K562 (cell line): ENCODE results near the gene P3H1. TPM values are rescaled to one million over a fixed set of nuclear protein-coding genes. Genes with fewer than 3 reads are reported as not detected.
A peak's percentile ranks its signal among the peaks of the same experiment; 100 is the strongest.

ENCODE experiments used
- ETV6 ChIP-seq, 3 experiments: fragments of 150-350 bp in 1 of 3; sonication (generic) in 1 of 3; formaldehyde crosslinking in 1 of 3; IDR thresholded peaks; 2 replicates each; pipeline versions ENCODE4 v1.6.1 to v1.8.0; 2014 to 2022; ENCODE audit warnings: borderline replicate concordance in 2 of 3, low read depth in 2 of 3, antibody characterized with exemption in 1 of 3, low read length in 1 of 3, mild to moderate bottlenecking in 1 of 3, missing genetic modification reagents in 1 of 3
- FIP1L1 ChIP-seq: fragments of 200-400 bp; formaldehyde crosslinking; IDR thresholded peaks from 2 replicates; pipeline ENCODE4 v1.6.1; 2018; ENCODE audit warnings: mild to moderate bottlenecking, low read depth, low read length; ENCODE audit not compliant: poor library complexity, severe bottlenecking
- GABPA ChIP-seq: fragments of 200-800 bp; sonication (Bioruptor generic); conservative IDR thresholded peaks from 2 replicates; pipeline ENCODE4 v1.6.1; 2016; ENCODE audit warnings: low read depth, missing genetic modification characterization, missing compliant biosample characterization
- KDM5B ChIP-seq: fragments of 200-600 bp; sonication (generic); IDR thresholded peaks from 2 replicates; pipeline ENCODE4 v1.6.1; 2012; ENCODE audit warnings: low read depth, mild to moderate bottlenecking, moderate library complexity, low read length, control low read depth, inconsistent platforms; ENCODE audit not compliant: insufficient replicate concordance
- POLR3G ChIP-seq: IDR thresholded peaks from 2 replicates; pipeline ENCODE4 v1.6.1; 2011; ENCODE audit not compliant: insufficient read length, insufficient replicate concordance; ENCODE audit errors: extremely low read depth
- SMARCA5 ChIP-seq: fragments of 450-650 bp; IDR thresholded peaks from 2 replicates; pipeline ENCODE4 v1.6.1; 2016
- TSC22D4 ChIP-seq: fragments of 450-650 bp; IDR thresholded peaks from 2 replicates; pipeline ENCODE4 v1.6.1; 2016; ENCODE audit warnings: missing genetic modification characterization, missing biosample characterization, control low read depth
- ZNF232 ChIP-seq: sonication (generic); formaldehyde crosslinking; IDR thresholded peaks from 2 replicates; pipeline ENCODE4 v1.8.0; 2022; ENCODE audit warnings: mild to moderate bottlenecking, missing genetic modification reagents
- polyA plus RNA-seq, 8 experiments: library from polyadenylated mRNA; depleted of rRNA in 4 of 8; stranded (reverse) in 5 of 8; unstranded in 3 of 8; fragments of >200 nt; fragmentation: Nextera tagmentation in 2 of 8; fragmentation: Illumina TruSeq in 1 of 8; extraction: Ambion mirVana in 2 of 8; extraction: Trizol in 1 of 8; gene quantifications; 2 replicates each; pipeline versions ENCODE4 v1.2.1 to v1.2.3, GENCODE V29; 2011 to 2014; ENCODE audit warnings: inconsistent platforms in 1 of 8, missing spikeins in 1 of 8
- total RNA-seq, 7 experiments: library from RNA; depleted of rRNA in 6 of 7; stranded (reverse); fragments of >200 nt in 6 of 7; fragmentation: Illumina TruSeq in 2 of 7; extraction: Trizol in 2 of 7; gene quantifications; 2 replicates each; pipeline versions ENCODE4 v1.2.1 to v1.2.3, GENCODE V29; 2011 to 2021; ENCODE audit warnings: low replicate concordance in 1 of 7
- TF ChIP-seq, protein P1 (sequence below): sonication (generic); formaldehyde crosslinking; IDR thresholded peaks from 2 replicates; pipeline ENCODE4 v1.8.1; 2023; ENCODE audit warnings: mild to moderate bottlenecking, missing genetic modification reagents
- TF ChIP-seq, protein P2 (sequence below): sonication (generic); formaldehyde crosslinking; IDR thresholded peaks from 2 replicates; pipeline ENCODE4 v1.8.0; 2022; ENCODE audit warnings: missing genetic modification reagents, mild to moderate bottlenecking, borderline replicate concordance
- TF ChIP-seq, protein P3 (sequence below): fragments of 250-450 bp; sonication (Bioruptor Pico); IDR thresholded peaks from 2 replicates; pipeline ENCODE4 v1.5.0; 2020; ENCODE audit warnings: mild to moderate bottlenecking, borderline replicate concordance
- TF ChIP-seq, protein P4 (sequence below): IDR thresholded peaks from 2 replicates; pipeline ENCODE4 v1.6.1; 2011; ENCODE audit warnings: borderline replicate concordance, low read depth, mild to moderate bottlenecking, moderate library complexity, low read length; ENCODE audit not compliant: insufficient read depth, poor library complexity, severe bottlenecking

P3H1 gene
- total and polyA plus RNA-seq, 9 of the 15 experiments (the other 6 are each of a cell fraction or from before 2014, with no cell fraction given) = 1.7 to 81.7 (median 45.7) TPM

DNA sequence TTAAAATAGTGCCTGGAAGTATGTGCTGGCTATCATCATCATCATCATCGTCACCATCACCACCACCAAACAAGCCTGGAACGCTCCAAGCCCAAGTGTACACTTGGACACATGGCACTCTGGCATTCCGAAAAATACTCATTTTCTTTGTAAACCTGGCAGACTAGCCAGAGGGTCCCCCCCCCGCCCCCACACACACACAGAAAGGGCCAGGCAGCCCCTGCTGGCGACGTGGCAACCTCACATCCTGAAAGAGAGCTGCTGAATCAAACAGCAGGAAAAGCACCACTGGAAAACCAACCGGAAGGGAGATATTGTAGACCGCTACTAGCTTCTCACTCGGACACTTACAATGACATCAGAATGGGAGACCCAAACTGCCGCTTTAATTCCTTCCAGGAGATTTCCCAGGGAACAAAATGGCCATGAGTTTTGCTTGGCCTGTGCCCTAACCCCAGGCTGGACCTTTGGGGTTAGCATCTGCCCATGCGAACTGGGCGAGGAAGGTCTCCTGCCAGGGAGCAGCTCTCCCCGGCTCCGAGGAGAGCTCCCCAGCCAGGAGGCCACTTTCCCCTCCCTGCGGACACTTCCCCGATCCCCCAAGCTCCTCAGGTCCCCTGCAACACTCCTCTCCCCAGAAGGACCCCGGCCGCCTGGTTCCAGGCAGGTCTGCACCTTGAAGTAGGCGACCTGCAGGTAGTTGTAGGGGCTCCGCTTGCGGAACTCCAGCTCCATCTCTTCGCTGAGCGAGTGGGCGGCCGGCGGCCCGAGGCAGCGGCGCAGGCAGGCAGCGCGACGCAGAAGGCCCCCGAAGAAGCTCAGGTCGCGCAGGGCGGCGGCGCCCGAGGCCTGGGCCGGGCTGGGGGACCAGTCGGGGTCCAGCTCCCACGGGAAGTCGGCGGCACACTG is 742 bp downstream of the P3H1 start (continued):
- no peak for TF ChIP-seq ETV6 (IDR thresholded peaks at IDR 0.05; ENCODE audit: borderline replicate concordance in 1 of 2, low read depth in 2 of 2, low read length in 1 of 2)
- peak; percentile 72; the same call in 1 of the 2 replicates for TF ChIP-seq ETV6 (CRISPR knock-in tag; IDR thresholded peaks at IDR 0.05; ENCODE audit: borderline replicate concordance)
- TF ChIP-seq, protein P1, sequence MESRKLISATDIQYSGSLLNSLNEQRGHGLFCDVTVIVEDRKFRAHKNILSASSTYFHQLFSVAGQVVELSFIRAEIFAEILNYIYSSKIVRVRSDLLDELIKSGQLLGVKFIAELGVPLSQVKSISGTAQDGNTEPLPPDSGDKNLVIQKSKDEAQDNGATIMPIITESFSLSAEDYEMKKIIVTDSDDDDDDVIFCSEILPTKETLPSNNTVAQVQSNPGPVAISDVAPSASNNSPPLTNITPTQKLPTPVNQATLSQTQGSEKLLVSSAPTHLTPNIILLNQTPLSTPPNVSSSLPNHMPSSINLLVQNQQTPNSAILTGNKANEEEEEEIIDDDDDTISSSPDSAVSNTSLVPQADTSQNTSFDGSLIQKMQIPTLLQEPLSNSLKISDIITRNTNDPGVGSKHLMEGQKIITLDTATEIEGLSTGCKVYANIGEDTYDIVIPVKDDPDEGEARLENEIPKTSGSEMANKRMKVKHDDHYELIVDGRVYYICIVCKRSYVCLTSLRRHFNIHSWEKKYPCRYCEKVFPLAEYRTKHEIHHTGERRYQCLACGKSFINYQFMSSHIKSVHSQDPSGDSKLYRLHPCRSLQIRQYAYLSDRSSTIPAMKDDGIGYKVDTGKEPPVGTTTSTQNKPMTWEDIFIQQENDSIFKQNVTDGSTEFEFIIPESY (CRISPR knock-in tag) = peak; percentile 49; the same call in 1 of the 2 replicates
- TF ChIP-seq, protein P2, sequence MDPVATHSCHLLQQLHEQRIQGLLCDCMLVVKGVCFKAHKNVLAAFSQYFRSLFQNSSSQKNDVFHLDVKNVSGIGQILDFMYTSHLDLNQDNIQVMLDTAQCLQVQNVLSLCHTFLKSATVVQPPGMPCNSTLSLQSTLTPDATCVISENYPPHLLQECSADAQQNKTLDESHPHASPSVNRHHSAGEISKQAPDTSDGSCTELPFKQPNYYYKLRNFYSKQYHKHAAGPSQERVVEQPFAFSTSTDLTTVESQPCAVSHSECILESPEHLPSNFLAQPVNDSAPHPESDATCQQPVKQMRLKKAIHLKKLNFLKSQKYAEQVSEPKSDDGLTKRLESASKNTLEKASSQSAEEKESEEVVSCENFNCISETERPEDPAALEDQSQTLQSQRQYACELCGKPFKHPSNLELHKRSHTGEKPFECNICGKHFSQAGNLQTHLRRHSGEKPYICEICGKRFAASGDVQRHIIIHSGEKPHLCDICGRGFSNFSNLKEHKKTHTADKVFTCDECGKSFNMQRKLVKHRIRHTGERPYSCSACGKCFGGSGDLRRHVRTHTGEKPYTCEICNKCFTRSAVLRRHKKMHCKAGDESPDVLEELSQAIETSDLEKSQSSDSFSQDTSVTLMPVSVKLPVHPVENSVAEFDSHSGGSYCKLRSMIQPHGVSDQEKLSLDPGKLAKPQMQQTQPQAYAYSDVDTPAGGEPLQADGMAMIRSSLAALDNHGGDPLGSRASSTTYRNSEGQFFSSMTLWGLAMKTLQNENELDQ = 0 out of 2 replicates have a peak, but pooled peaks have one; percentile 90
- TF ChIP-seq, protein P3, sequence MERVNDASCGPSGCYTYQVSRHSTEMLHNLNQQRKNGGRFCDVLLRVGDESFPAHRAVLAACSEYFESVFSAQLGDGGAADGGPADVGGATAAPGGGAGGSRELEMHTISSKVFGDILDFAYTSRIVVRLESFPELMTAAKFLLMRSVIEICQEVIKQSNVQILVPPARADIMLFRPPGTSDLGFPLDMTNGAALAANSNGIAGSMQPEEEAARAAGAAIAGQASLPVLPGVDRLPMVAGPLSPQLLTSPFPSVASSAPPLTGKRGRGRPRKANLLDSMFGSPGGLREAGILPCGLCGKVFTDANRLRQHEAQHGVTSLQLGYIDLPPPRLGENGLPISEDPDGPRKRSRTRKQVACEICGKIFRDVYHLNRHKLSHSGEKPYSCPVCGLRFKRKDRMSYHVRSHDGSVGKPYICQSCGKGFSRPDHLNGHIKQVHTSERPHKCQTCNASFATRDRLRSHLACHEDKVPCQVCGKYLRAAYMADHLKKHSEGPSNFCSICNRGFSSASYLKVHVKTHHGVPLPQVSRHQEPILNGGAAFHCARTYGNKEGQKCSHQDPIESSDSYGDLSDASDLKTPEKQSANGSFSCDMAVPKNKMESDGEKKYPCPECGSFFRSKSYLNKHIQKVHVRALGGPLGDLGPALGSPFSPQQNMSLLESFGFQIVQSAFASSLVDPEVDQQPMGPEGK (CRISPR knock-in tag) = no peak
- peak; percentile 21; the same call in 1 of the 2 replicates for TF ChIP-seq SMARCA5
- TF ChIP-seq GABPA (tag) = peak; percentile 61
- TF ChIP-seq TSC22D4 (tag) = no peak
- TF ChIP-seq FIP1L1 = peak; percentile 36
- TF ChIP-seq, protein P4, sequence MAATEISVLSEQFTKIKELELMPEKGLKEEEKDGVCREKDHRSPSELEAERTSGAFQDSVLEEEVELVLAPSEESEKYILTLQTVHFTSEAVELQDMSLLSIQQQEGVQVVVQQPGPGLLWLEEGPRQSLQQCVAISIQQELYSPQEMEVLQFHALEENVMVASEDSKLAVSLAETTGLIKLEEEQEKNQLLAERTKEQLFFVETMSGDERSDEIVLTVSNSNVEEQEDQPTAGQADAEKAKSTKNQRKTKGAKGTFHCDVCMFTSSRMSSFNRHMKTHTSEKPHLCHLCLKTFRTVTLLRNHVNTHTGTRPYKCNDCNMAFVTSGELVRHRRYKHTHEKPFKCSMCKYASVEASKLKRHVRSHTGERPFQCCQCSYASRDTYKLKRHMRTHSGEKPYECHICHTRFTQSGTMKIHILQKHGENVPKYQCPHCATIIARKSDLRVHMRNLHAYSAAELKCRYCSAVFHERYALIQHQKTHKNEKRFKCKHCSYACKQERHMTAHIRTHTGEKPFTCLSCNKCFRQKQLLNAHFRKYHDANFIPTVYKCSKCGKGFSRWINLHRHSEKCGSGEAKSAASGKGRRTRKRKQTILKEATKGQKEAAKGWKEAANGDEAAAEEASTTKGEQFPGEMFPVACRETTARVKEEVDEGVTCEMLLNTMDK = no peak
- TF ChIP-seq ZNF232 (CRISPR knock-in tag) = peak; percentile 78; the same call in 1 of the 2 replicates
- peak; percentile 10 for TF ChIP-seq KDM5B
- no peak for TF ChIP-seq POLR3G
